Measurements from ENCODE around the gene TNS1.

DNA sequence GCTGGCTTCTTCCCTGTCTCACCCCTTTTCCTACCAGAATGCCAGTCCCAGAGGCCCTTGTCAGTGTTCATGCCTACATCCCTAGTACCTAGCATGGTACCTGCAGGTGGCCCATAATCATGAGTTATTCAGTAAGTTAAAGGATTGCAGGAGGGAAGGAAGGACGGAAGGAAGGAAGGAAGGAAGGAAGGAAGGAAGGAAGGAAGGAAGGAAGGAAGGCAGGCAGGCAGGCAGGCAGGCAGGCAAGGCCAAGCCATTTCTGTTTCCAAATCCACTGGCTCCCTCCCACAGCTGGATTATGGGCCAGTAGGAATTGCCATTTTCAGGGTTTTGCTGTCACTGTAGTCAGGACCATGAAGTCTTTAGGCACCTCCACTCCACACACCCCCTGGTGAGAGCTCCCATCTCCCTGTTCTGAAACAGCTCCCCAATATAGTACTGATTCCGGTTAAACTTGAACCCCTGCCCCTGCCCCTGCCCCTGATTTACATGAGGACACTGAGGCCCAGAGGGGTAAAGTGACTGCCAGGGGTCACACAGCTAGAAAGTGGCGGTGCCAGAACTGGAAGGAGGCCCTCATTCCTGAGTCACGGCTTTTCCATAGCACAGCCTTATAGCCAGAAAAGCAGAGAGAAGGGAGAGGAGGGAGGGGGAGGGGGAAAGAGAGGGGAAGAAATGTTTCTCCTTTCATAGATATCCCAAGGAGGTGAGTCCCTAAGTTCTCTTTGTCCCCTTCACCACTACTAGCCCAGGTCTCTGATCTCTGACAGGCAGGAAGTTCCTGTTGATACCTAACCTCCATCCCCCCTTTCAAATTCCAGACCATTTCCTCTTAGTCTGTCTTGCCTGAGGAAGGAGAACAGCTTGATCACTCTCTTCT is 12.2 kb upstream of the TNS1 start:
- TF ChIP-seq CTCF (IDR thresholded peaks at IDR 0.05; ENCODE audit: poor library complexity) (no peak), EZH2 (IDR thresholded peaks at IDR 0.05; ENCODE audit: borderline replicate concordance) (no peak)

Measured in hepatocyte (in vitro differentiated cells).